Cardiac fibroblast (primary cell): Measurements from ENCODE around the gene SPOCK3.

Source experiments
- DNase-seq, 2 donors: peaks; one replicate each; pipeline versions ENCODE4 v3.0.0 to v3.0.0-alpha.2; 2010; ENCODE audit warnings: low read depth in 2 of 2
- H3K4me3 ChIP-seq, 2 donors: replicated peaks in 1 of 2; 1 replicate in 1 of 2; 2 replicates in 1 of 2; pipeline ENCODE4 v1.5.1; 2011; ENCODE audit warnings: low read depth in 2 of 2, low read length in 2 of 2, mild to moderate bottlenecking in 2 of 2, moderate library complexity in 1 of 2
- CTCF ChIP-seq: IDR thresholded peaks from one replicate; pipeline ENCODE4 v1.5.1; 2011; ENCODE audit warnings: low read depth, mild to moderate bottlenecking, low read length, inconsistent platforms

Gene SPOCK3

GRCh38 chr4:167177925-167178324, 56.4 kb downstream of the SPOCK3 start:
- DNase-seq, result no peak
- TF ChIP-seq CTCF, result no peak
- no peak overlapping the region for H3K4me3 ChIP-seq

GRCh38 chr4:167176723-167177367, 57.4 kb downstream of the SPOCK3 start:
- TF ChIP-seq CTCF, result no peak
- no peak overlapping the region for H3K4me3 ChIP-seq
- no peak for DNase-seq

GRCh38 chr4:167171928-167172327, 62.4 kb downstream of the SPOCK3 start:
- no peak for TF ChIP-seq CTCF
- DNase-seq, result no peak
- H3K4me3 ChIP-seq, result no peak overlapping the region

GRCh38 chr4:167168611-167169010, 65.7 kb downstream of the SPOCK3 start:
- no peak for TF ChIP-seq CTCF
- no peak overlapping the region for H3K4me3 ChIP-seq
- no peak for DNase-seq

GRCh38 chr4:167150587-167150986, 83.7 kb downstream of the SPOCK3 start:
- no peak overlapping the region for H3K4me3 ChIP-seq
- no peak for DNase-seq
- no peak for TF ChIP-seq CTCF

- no peak for TF ChIP-seq CTCF
- no peak overlapping the region for H3K4me3 ChIP-seq
- no peak for DNase-seq
Observed at GRCh38 chr4:167144605-167145004, 89.7 kb downstream of the SPOCK3 start.

- H3K4me3 ChIP-seq, result no peak overlapping the region
- TF ChIP-seq CTCF, result no peak
- DNase-seq, result no peak
Observed at GRCh38 chr4:167143018-167143417, 91.3 kb downstream of the SPOCK3 start.
